Islet precursor cell (in vitro differentiated cells): Measurements from ENCODE around the gene RPRD1A.
"Not testable (repeated sequence)": the region's sequence is repeated elsewhere in the genome, so short reads cannot be mapped to it uniquely, and the experiment has no call there.

Source experiments
- DNase-seq: peaks from one replicate; pipeline ENCODE4 v3.0.0-alpha.2; 2018

RPRD1A gene

GRCh38 chr18:36067055-36067957, at the start of gene RPRD1A:
TSS of gene RPRD1A (minus strand) at chr18:36067559. CDS start at chr18:36067404, 155 bp downstream.
- peak; percentile 98 for DNase-seq

- not testable (repeated sequence) for DNase-seq
Observed at GRCh38 chr18:36116771-36117170, 49.4 kb upstream of the RPRD1A start.

- DNase-seq, result no peak
Observed at GRCh38 chr18:36114738-36115137, 47.4 kb upstream of the RPRD1A start.

- no peak for DNase-seq
Observed at GRCh38 chr18:36114251-36114650, 46.9 kb upstream of the RPRD1A start.

- DNase-seq, result no peak
Observed at GRCh38 chr18:36112302-36112701, 44.9 kb upstream of the RPRD1A start.

- DNase-seq, result no peak
Observed at GRCh38 chr18:36109737-36110136, 42.4 kb upstream of the RPRD1A start.

GRCh38 chr18:36108601-36109000, 41.2 kb upstream of the RPRD1A start:
- no peak for DNase-seq

GRCh38 chr18:36108196-36108595, 40.8 kb upstream of the RPRD1A start:
- DNase-seq, result no peak

GRCh38 chr18:36107477-36107876, 40.1 kb upstream of the RPRD1A start:
- no peak for DNase-seq

GRCh38 chr18:36104749-36105148, 37.4 kb upstream of the RPRD1A start:
- no peak for DNase-seq

- DNase-seq, result no peak
Observed at GRCh38 chr18:36101943-36102342, 34.6 kb upstream of the RPRD1A start.

GRCh38 chr18:36099311-36099710, 32.0 kb upstream of the RPRD1A start:
- DNase-seq, result no peak

- no peak for DNase-seq
Observed at GRCh38 chr18:36096955-36097354, 29.6 kb upstream of the RPRD1A start.

- DNase-seq, result no peak
Observed at GRCh38 chr18:36095936-36096519, 28.7 kb upstream of the RPRD1A start.

GRCh38 chr18:36094431-36094830, 27.1 kb upstream of the RPRD1A start:
- no peak for DNase-seq

GRCh38 chr18:36092116-36092515, 24.8 kb upstream of the RPRD1A start:
- DNase-seq, result not testable (repeated sequence)

GRCh38 chr18:36089001-36089400, 21.6 kb upstream of the RPRD1A start:
- no peak for DNase-seq

GRCh38 chr18:36088256-36088655, 20.9 kb upstream of the RPRD1A start:
- DNase-seq, result no peak

- no peak for DNase-seq
Observed at GRCh38 chr18:36086186-36086585, 18.8 kb upstream of the RPRD1A start.

GRCh38 chr18:36085195-36085594, 17.8 kb upstream of the RPRD1A start:
- no peak for DNase-seq

- no peak for DNase-seq
Observed at GRCh38 chr18:36083729-36084128, 16.4 kb upstream of the RPRD1A start.

GRCh38 chr18:36081118-36081517, 13.8 kb upstream of the RPRD1A start:
- DNase-seq, result not testable (repeated sequence)

GRCh38 chr18:36078751-36079529, 11.6 kb upstream of the RPRD1A start:
- no peak for DNase-seq

- DNase-seq, result not testable (repeated sequence)
Observed at GRCh38 chr18:36077764-36078163, 10.4 kb upstream of the RPRD1A start.
